Neuronal stem cell (in vitro differentiated cells): ENCODE data around the gene CLDN6.

Experiments used
- DNase-seq: peaks from one replicate; pipeline ENCODE4 v3.0.0-alpha.2; 2013; ENCODE audit warnings: low spot score
- H2AFZ ChIP-seq: one replicate; pipeline ENCODE4 v1.6.1; 2013; ENCODE audit warnings: mild to moderate bottlenecking, low read length, inconsistent platforms
- H2AK5ac ChIP-seq: 2 replicates; pipeline ENCODE4 v1.6.1; 2013; ENCODE audit warnings: low read depth, mild to moderate bottlenecking, inconsistent platforms, low read length, moderate library complexity, mixed read lengths
- H2BK120ac ChIP-seq: 2 replicates; pipeline ENCODE4 v1.6.1; 2013; ENCODE audit warnings: low read depth, mild to moderate bottlenecking, inconsistent platforms, low read length, moderate library complexity, mixed read lengths
- H2BK12ac ChIP-seq: one replicate; pipeline ENCODE4 v1.6.1; 2013; ENCODE audit warnings: low read length, inconsistent platforms
- H2BK15ac ChIP-seq: 2 replicates; pipeline ENCODE4 v1.6.1; 2013; ENCODE audit warnings: mild to moderate bottlenecking, low read length, inconsistent platforms, mixed read lengths
- H2BK5ac ChIP-seq: one replicate; pipeline ENCODE4 v1.6.1; 2013; ENCODE audit warnings: inconsistent platforms, mild to moderate bottlenecking, low read length, moderate library complexity
- H3K14ac ChIP-seq: one replicate; pipeline ENCODE4 v1.6.1; 2013; ENCODE audit warnings: low read length, inconsistent platforms
- H3K18ac ChIP-seq: 2 replicates; pipeline ENCODE4 v1.6.1; 2013; ENCODE audit warnings: low read length, inconsistent platforms
- H3K23ac ChIP-seq: 2 replicates; pipeline ENCODE4 v1.6.1; 2013; ENCODE audit warnings: low read depth, mild to moderate bottlenecking, mixed read lengths, low read length, inconsistent platforms; ENCODE audit not compliant: poor library complexity
- H3K27ac ChIP-seq: replicated peaks from 3 replicates; pipeline ENCODE4 v1.5.1; 2013; ENCODE audit warnings: low read length, inconsistent platforms
- H3K27me3 ChIP-seq, 3 experiments: 2 replicates each; pipeline ENCODE4 v1.6.1; 2013; ENCODE audit warnings: low read length in 3 of 3, mild to moderate bottlenecking in 2 of 3, inconsistent platforms in 1 of 3, low read depth in 1 of 3, mixed read lengths in 1 of 3, moderate library complexity in 1 of 3; ENCODE audit not compliant: control insufficient read depth in 3 of 3, insufficient read depth in 3 of 3
- H3K36me3 ChIP-seq, 2 donors: replicated peaks in 1 of 2; 2 replicates each; pipeline ENCODE4 v1.6.1; 2013; ENCODE audit warnings: low read length in 2 of 2; ENCODE audit not compliant: control insufficient read depth in 2 of 2, insufficient read depth in 2 of 2
- H3K4ac ChIP-seq: 2 replicates; pipeline ENCODE4 v1.6.1; 2013; ENCODE audit warnings: inconsistent platforms, mild to moderate bottlenecking, low read length, moderate library complexity
- H3K4me1 ChIP-seq, 2 donors: 1 replicate in 1 of 2; 2 replicates in 1 of 2; pipeline ENCODE4 v1.6.1; 2013; ENCODE audit warnings: low read length in 2 of 2, low read depth in 1 of 2; ENCODE audit not compliant: control insufficient read depth in 2 of 2, insufficient read depth in 1 of 2
- H3K4me2 ChIP-seq: one replicate; pipeline ENCODE4 v1.6.1; 2013; ENCODE audit warnings: mild to moderate bottlenecking, low read length, inconsistent platforms; ENCODE audit not compliant: insufficient read depth, poor library complexity, severe bottlenecking
- H3K4me3 ChIP-seq, 2 donors: 2 replicates each; pipeline ENCODE4 v1.5.1; 2013; ENCODE audit warnings: low read length in 2 of 2, mild to moderate bottlenecking in 2 of 2, inconsistent platforms in 1 of 2, moderate library complexity in 1 of 2
- H3K79me1 ChIP-seq: one replicate; pipeline ENCODE4 v1.6.1; 2013; ENCODE audit warnings: low read depth, mild to moderate bottlenecking, inconsistent platforms, low read length, moderate library complexity
- H3K9ac ChIP-seq: one replicate; pipeline ENCODE4 v1.6.1; 2013; ENCODE audit warnings: mild to moderate bottlenecking, low read depth, low read length, inconsistent platforms; ENCODE audit not compliant: poor library complexity
- H3K9me3 ChIP-seq, 2 donors: replicated peaks in 1 of 2; 2 replicates each; pipeline versions ENCODE3 to v1.6.1; 2013; ENCODE audit warnings: low read length in 2 of 2, mild to moderate bottlenecking in 2 of 2, inconsistent platforms in 1 of 2, low read depth in 1 of 2, mixed read lengths in 1 of 2, moderate library complexity in 1 of 2; ENCODE audit not compliant: control insufficient read depth in 2 of 2, insufficient read depth in 1 of 2
- H4K8ac ChIP-seq: one replicate; pipeline ENCODE4 v1.6.1; 2013; ENCODE audit warnings: low read depth, mild to moderate bottlenecking, inconsistent platforms, low read length, moderate library complexity
- H4K91ac ChIP-seq: one replicate; pipeline ENCODE4 v1.6.1; 2013; ENCODE audit warnings: low read length, low read depth, mild to moderate bottlenecking, inconsistent platforms; ENCODE audit not compliant: poor library complexity
- WGBS, 2 donors: extraction: QIAGEN DNeasy Blood & Tissue Kit; methylation state at CpG; one replicate each; pipeline ENCODE4 v1.1.7; 2013; ENCODE audit warnings: missing lambda C conversion rate in 2 of 2, mixed read lengths in 1 of 2; ENCODE audit not compliant: insufficient read length in 2 of 2, insufficient replicate concordance in 1 of 2; ENCODE audit errors: extremely low coverage in 2 of 2; 5-methylcytosine and 5-hydroxymethylcytosine counted together

Gene CLDN6

DNA sequence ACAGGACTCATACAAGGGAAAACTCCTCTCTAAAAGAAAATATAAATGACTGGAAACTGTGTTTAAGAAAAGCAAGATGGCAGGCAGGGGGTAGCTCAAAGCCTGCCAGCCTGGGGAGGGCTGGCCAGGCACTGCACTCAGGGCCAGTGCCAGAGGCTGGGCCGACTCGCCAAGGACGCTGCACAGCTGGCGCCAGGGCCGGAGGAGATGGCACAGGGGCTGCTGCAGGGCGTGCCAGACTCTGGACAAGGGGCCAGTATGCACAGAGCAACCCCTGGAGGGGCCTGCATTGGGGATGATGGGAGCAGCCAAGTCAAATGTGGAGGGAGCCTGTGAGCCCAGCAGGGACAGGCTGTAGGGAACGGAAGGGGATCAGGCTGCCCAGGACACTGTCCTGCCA, 41.8 kb downstream of the CLDN6 start:
- no CpG with 5 or more reads among the region's 7 CpGs for WGBS, 2 donors

GRCh38 chr16:2975161-2975795, 42.7 kb downstream of the CLDN6 start:
- Histone ChIP-seq H2BK5ac (no peak overlapping the region), H3K36me3 (peaks cover 32 to 80% of the 10 kb centered on the region in 2 donors), H4K8ac (no peak overlapping the region), H3K27ac (no peak overlapping the region), H2BK12ac (no peak overlapping the region), H2AK5ac (no peak overlapping the region), H2BK15ac (no peak overlapping the region), H3K27me3 (no peaks in the 10 kb centered on the region), H4K91ac (no peak overlapping the region), H3K9me3 (no peaks in the 10 kb centered on the region), H3K4ac (no peak overlapping the region), H3K14ac (no peak overlapping the region), H2BK120ac (no peak overlapping the region), H3K9ac (peak overlapping the region; percentile 60), H2AFZ (no peak overlapping the region), H3K4me2 (no peak overlapping the region), H3K18ac (no peak overlapping the region), H3K23ac (peak overlapping the region; percentile 43), H3K4me1 (peaks cover 12 to 13% of the 10 kb centered on the region in 2 donors), H3K79me1 (peaks cover 16% of the 10 kb centered on the region), H3K4me3 (no peak overlapping the region)
- WGBS, 2 donors = no CpG with 5 or more reads among the region's 28 CpGs
- DNase-seq = no peak

More for the DNA sequence above, 41.8 kb downstream of the CLDN6 start:
- no peak overlapping the region for H3K9ac ChIP-seq
- H4K8ac ChIP-seq = no peak overlapping the region
- no peak overlapping the region for H4K91ac ChIP-seq
- H2BK120ac ChIP-seq = no peak overlapping the region
- H3K27ac ChIP-seq = no peak overlapping the region
- no peak overlapping the region for H3K4me2 ChIP-seq
- no peak overlapping the region for H3K14ac ChIP-seq
- no peak overlapping the region for H3K23ac ChIP-seq
- H3K4ac ChIP-seq = no peak overlapping the region
- peaks cover 31 to 76% of the 10 kb centered on the region in 2 donors for H3K36me3 ChIP-seq
- no peak for DNase-seq
- no peak overlapping the region for H3K18ac ChIP-seq
- H3K9me3 ChIP-seq = no peaks in the 10 kb centered on the region
- no peak overlapping the region for H2BK12ac ChIP-seq
- peaks cover 7 to 10% of the 10 kb centered on the region in 2 donors for H3K4me1 ChIP-seq
- H2BK15ac ChIP-seq = no peak overlapping the region
- H3K27me3 ChIP-seq = no peaks in the 10 kb centered on the region
- H2AK5ac ChIP-seq = no peak overlapping the region
- no peak overlapping the region for H2BK5ac ChIP-seq
- H3K4me3 ChIP-seq = no peak overlapping the region
- peaks cover 10% of the 10 kb centered on the region for H3K79me1 ChIP-seq
- no peak overlapping the region for H2AFZ ChIP-seq

- no peak overlapping the region for H3K14ac ChIP-seq
- H2BK5ac ChIP-seq = no peak overlapping the region
- peak overlapping the region; percentile 65 for H4K8ac ChIP-seq
- H3K27ac ChIP-seq = no peak overlapping the region
- H3K23ac ChIP-seq = peak overlapping the region; percentile 73
- DNase-seq = no peak
- peaks cover 32 to 80% of the 10 kb centered on the region in 2 donors for H3K36me3 ChIP-seq
- no peak overlapping the region for H2BK12ac ChIP-seq
- no peak overlapping the region for H2AFZ ChIP-seq
- peaks cover 9% of the 10 kb centered on the region in 2 donors for H3K4me1 ChIP-seq
- no peak overlapping the region for H2BK15ac ChIP-seq
- no peak overlapping the region for H3K9ac ChIP-seq
- H4K91ac ChIP-seq = no peak overlapping the region
- no peaks in the 10 kb centered on the region for H3K9me3 ChIP-seq
- no CpG with 5 or more reads among the region's 15 CpGs for WGBS, 2 donors
- no peak overlapping the region for H3K4ac ChIP-seq
- no peak overlapping the region for H3K4me2 ChIP-seq
- H3K27me3 ChIP-seq = no peaks in the 10 kb centered on the region
- H2BK120ac ChIP-seq = no peak overlapping the region
- H3K4me3 ChIP-seq = no peak overlapping the region
- no peak overlapping the region for H3K18ac ChIP-seq
- H3K79me1 ChIP-seq = peaks cover 16% of the 10 kb centered on the region
- H2AK5ac ChIP-seq = no peak overlapping the region
Measured at GRCh38 chr16:2974319-2975056, 43.5 kb downstream of the CLDN6 start.

GRCh38 chr16:2973605-2974318, 44.2 kb downstream of the CLDN6 start:
- Histone ChIP-seq H3K4ac (no peak overlapping the region), H3K18ac (no peak overlapping the region), H3K79me1 (peaks cover 15% of the 10 kb centered on the region), H3K4me1 (peaks cover 7 to 9% of the 10 kb centered on the region in 2 donors), H3K14ac (no peak overlapping the region), H2BK120ac (no peak overlapping the region), H4K8ac (peak overlapping the region; percentile 65), H2BK12ac (no peak overlapping the region), H2BK5ac (no peak overlapping the region), H3K4me3 (no peak overlapping the region), H3K9ac (no peak overlapping the region), H4K91ac (no peak overlapping the region), H3K4me2 (no peak overlapping the region), H3K9me3 (no peaks in the 10 kb centered on the region), H2AK5ac (no peak overlapping the region), H3K27ac (no peak overlapping the region), H3K27me3 (no peaks in the 10 kb centered on the region), H2AFZ (no peak overlapping the region), H2BK15ac (no peak overlapping the region), H3K23ac (peak overlapping the region; percentile 73), H3K36me3 (peaks cover 32 to 76% of the 10 kb centered on the region in 2 donors)
- no peak for DNase-seq
- WGBS, 2 donors = no CpG with 5 or more reads among the region's 17 CpGs
